Keratinocyte (primary cell): ENCODE data around the gene RFX2. TPM values are rescaled to one million over a fixed set of nuclear protein-coding genes. Genes with fewer than 3 reads are reported as not detected.

ENCODE experiments used
- DNase-seq: peaks from one replicate; pipeline ENCODE4 v3.0.0-alpha.2; 2011; ENCODE audit warnings: low read depth, missing footprints, low spot score
- FAIRE-seq: peaks from 2 replicates; lab custom pipeline; 2011; peaks lifted over from hg19 to GRCh38; lab: Jason Lieb, UNC
- H2AFZ ChIP-seq: 2 replicates; pipeline ENCODE4 v1.6.0; 2012; ENCODE audit warnings: low read length, control low read depth, inconsistent platforms; ENCODE audit not compliant: control insufficient read depth
- H3K27ac ChIP-seq: 2 replicates; pipeline ENCODE4 v1.5.1; 2011; ENCODE audit warnings: low read length; ENCODE audit not compliant: control insufficient read depth, insufficient read depth
- H3K27me3 ChIP-seq: 3 replicates; pipeline ENCODE4 v1.6.0; 2011; ENCODE audit warnings: low read length; ENCODE audit not compliant: control insufficient read depth, insufficient read depth; ENCODE audit errors: extremely low read depth
- H3K36me3 ChIP-seq, 2 experiments: 2 replicates in 1 of 2; 3 replicates in 1 of 2; pipeline ENCODE4 v1.5.1; 2011; ENCODE audit warnings: low read length in 2 of 2, mild to moderate bottlenecking in 1 of 2; ENCODE audit not compliant: control insufficient read depth in 2 of 2, insufficient read depth in 2 of 2; ENCODE audit errors: extremely low read depth in 1 of 2
- H3K4me1 ChIP-seq: 3 replicates; pipeline ENCODE4 v1.5.1; 2011; ENCODE audit warnings: low read length; ENCODE audit not compliant: control insufficient read depth, insufficient read depth; ENCODE audit errors: extremely low read depth
- H3K4me2 ChIP-seq: 3 replicates; pipeline ENCODE4 v1.6.0; 2011; ENCODE audit warnings: low read depth, low read length; ENCODE audit not compliant: control insufficient read depth, insufficient read depth; ENCODE audit errors: extremely low read depth
- H3K4me3 ChIP-seq, 3 experiments: fragments of 200-600 bp in 1 of 3; sonication (generic) in 1 of 3; 2 replicates in 2 of 3; 3 replicates in 1 of 3; pipeline ENCODE4 v1.5.1; 2011 to 2016; ENCODE audit warnings: low read length in 3 of 3, mild to moderate bottlenecking in 3 of 3, control low read depth in 2 of 3, inconsistent platforms in 1 of 3, low read depth in 1 of 3, mixed read lengths in 1 of 3, mixed run types in 1 of 3, moderate library complexity in 1 of 3; ENCODE audit not compliant: control insufficient read depth in 2 of 3, insufficient read depth in 2 of 3; ENCODE audit errors: extremely low read depth in 1 of 3
- H3K79me2 ChIP-seq: 2 replicates; pipeline ENCODE4 v1.6.0; 2012; ENCODE audit warnings: low read length; ENCODE audit not compliant: control insufficient read depth, insufficient read depth
- H3K9ac ChIP-seq: 3 replicates; pipeline ENCODE4 v1.6.0; 2011; ENCODE audit warnings: low read length; ENCODE audit not compliant: control insufficient read depth, insufficient read depth; ENCODE audit errors: extremely low read depth
- H3K9me1 ChIP-seq: 3 replicates; pipeline ENCODE4 v1.6.0; 2011; ENCODE audit warnings: low read length; ENCODE audit not compliant: control insufficient read depth, insufficient read depth; ENCODE audit errors: extremely low read depth
- H3K9me3 ChIP-seq: 2 replicates; pipeline ENCODE4 v1.5.1; 2012; ENCODE audit warnings: low read depth, low read length; ENCODE audit not compliant: control insufficient read depth
- H4K20me1 ChIP-seq: 3 replicates; pipeline ENCODE4 v1.6.0; 2011; ENCODE audit warnings: low read length; ENCODE audit not compliant: control insufficient read depth, insufficient read depth; ENCODE audit errors: extremely low read depth
- EZH2 ChIP-seq: IDR thresholded peaks from one replicate; pipeline ENCODE4 v1.6.1; 2012; ENCODE audit warnings: inconsistent platforms, mild to moderate bottlenecking, low read length, moderate library complexity
- dilution Hi-C: fragments of 300-500 bp; cut with MboI; formaldehyde crosslinking; loops from one replicate; pipeline ENCODE4 v1.7.0; 2020; ENCODE audit warnings: low sequenced_read_pairs; ENCODE audit not compliant: extremely low pct_ligation_motif_present
- polyA plus RNA-seq, 5 experiments: library from polyadenylated mRNA; depleted of rRNA in 3 of 5; stranded (reverse) in 3 of 5; stranded (forward) in 1 of 5; unstranded in 1 of 5; fragments of >200 nt; gene quantifications; 1 replicate in 1 of 5; 2 replicates in 3 of 5; 3 replicates in 1 of 5; pipeline versions ENCODE4 v1.2.1 to v1.2.3, GENCODE V29; 2011 to 2012; ENCODE audit warnings: missing spikeins in 2 of 5, low read depth in 1 of 5, low replicate concordance in 1 of 5
- TF ChIP-seq, protein P1 (sequence below), 3 experiments: IDR thresholded peaks in 1 of 3; conservative IDR thresholded peaks in 1 of 3; optimal IDR thresholded peaks in 1 of 3; 2 replicates in 2 of 3; 3 replicates in 1 of 3; pipeline versions ENCODE3 to v1.5.1; 2011; ENCODE audit warnings: low read length in 3 of 3, mild to moderate bottlenecking in 3 of 3, moderate library complexity in 2 of 3, control low read depth in 1 of 3, inconsistent platforms in 1 of 3; ENCODE audit not compliant: insufficient read depth in 2 of 3; ENCODE audit errors: extremely low read depth in 1 of 3

Gene RFX2
- polyA plus RNA-seq, 1 donor (not counting 4 experiments of a cell fraction or from before 2014, with no cell fraction given): 5.8 TPM

DNA sequence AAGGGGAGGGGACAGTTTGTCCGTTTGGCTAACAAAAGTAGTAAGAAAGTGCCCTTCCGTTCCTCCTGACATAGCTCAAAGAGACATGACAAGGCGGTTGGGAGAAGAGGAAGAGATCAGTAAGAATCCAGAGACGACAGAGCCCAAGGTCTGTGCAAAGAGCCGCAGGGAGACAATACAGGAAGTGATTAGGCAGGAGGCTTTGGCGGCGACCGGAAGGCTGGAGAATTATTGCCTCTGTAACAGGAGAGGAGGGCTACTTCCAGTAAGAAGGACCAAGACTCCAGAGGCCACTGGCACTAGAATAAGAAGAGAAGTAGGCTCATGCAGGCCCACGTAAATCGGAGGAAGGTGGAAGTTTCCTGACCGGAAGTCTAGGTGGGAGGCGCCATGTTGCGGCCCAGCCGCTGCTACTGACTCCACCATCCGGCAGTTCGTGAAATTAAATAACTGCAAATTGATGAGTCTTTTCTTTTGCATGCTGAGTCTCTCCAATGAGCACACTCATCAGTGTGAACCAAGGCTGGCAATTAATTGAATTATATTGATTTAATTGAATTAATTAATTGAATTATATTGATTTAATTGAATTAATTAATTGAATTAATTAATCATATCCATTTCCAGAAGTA, 9.9 kb downstream of the RFX2 start:
- no peaks in the 10 kb centered on the region for H3K27me3 ChIP-seq
- H3K9me3 ChIP-seq: no peaks in the 10 kb centered on the region
- H3K4me3 ChIP-seq: no peak overlapping the region
- H3K36me3 ChIP-seq: peaks cover 0 to 7% of the 10 kb centered on the region in 2 experiments
- H3K4me1 ChIP-seq: peaks cover 68% of the 10 kb centered on the region
- peak; percentile 29 for FAIRE-seq
- H3K4me2 ChIP-seq: peak overlapping the region; percentile 12
- no peaks in the 10 kb centered on the region for H4K20me1 ChIP-seq
- dilution Hi-C loops: no loop called here
- no peak for DNase-seq
- peaks cover 46% of the 10 kb centered on the region for H3K79me2 ChIP-seq
- H3K9ac ChIP-seq: no peak overlapping the region
- TF ChIP-seq, protein P1, sequence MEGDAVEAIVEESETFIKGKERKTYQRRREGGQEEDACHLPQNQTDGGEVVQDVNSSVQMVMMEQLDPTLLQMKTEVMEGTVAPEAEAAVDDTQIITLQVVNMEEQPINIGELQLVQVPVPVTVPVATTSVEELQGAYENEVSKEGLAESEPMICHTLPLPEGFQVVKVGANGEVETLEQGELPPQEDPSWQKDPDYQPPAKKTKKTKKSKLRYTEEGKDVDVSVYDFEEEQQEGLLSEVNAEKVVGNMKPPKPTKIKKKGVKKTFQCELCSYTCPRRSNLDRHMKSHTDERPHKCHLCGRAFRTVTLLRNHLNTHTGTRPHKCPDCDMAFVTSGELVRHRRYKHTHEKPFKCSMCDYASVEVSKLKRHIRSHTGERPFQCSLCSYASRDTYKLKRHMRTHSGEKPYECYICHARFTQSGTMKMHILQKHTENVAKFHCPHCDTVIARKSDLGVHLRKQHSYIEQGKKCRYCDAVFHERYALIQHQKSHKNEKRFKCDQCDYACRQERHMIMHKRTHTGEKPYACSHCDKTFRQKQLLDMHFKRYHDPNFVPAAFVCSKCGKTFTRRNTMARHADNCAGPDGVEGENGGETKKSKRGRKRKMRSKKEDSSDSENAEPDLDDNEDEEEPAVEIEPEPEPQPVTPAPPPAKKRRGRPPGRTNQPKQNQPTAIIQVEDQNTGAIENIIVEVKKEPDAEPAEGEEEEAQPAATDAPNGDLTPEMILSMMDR (optimal IDR thresholded peaks at IDR 0.05 in 1 of 3, IDR thresholded peaks at IDR 0.05 in 1 of 3, conservative IDR thresholded peaks at IDR 0.05 in 1 of 3; ENCODE audit: extremely low read depth in 1 of 3, insufficient read depth in 2 of 3, low read length in 3 of 3): no peak
- TF ChIP-seq EZH2: no peak
- H3K9me1 ChIP-seq: no peaks in the 10 kb centered on the region
- peak overlapping the region; percentile 28 for H2AFZ ChIP-seq
- no peak overlapping the region for H3K27ac ChIP-seq

DNA sequence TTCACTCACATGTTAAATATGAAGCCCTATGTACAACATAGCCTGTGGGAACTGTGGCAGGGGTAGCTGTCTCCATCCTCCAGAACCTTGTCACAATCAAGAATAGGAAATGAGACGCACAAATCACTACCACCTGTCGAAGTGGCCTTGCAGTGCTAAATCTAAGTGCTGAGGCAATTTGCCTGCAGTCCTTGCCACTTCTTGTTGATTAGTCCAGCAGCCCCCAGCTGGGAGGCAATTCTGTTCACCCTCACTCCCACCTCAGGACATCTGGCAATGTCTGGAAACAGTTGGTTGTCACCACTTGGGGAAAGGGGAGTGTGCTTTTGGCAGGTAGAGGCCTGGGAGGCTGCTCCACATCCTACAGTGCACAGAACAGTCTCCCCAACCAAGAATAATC, 10.7 kb downstream of the RFX2 start:
- H3K27me3 ChIP-seq: no peaks in the 10 kb centered on the region
- FAIRE-seq (no peak), DNase-seq (no peak)
- no peak overlapping the region for H2AFZ ChIP-seq
- peaks cover 61% of the 10 kb centered on the region for H3K4me1 ChIP-seq
- no peak overlapping the region for H3K27ac ChIP-seq
- peaks cover 0 to 5% of the 10 kb centered on the region in 2 experiments for H3K36me3 ChIP-seq
- no peaks in the 10 kb centered on the region for H3K9me3 ChIP-seq
- H3K79me2 ChIP-seq: peaks cover 44% of the 10 kb centered on the region
- H3K9ac ChIP-seq: no peak overlapping the region
- dilution Hi-C loops: no loop called here
- no peaks in the 10 kb centered on the region for H3K9me1 ChIP-seq
- H3K4me2 ChIP-seq: peak overlapping the region; percentile 11
- TF ChIP-seq, protein P1 (optimal IDR thresholded peaks at IDR 0.05 in 1 of 3, IDR thresholded peaks at IDR 0.05 in 1 of 3, conservative IDR thresholded peaks at IDR 0.05 in 1 of 3; ENCODE audit: extremely low read depth in 1 of 3, insufficient read depth in 2 of 3, low read length in 3 of 3): no peak
- no peak for TF ChIP-seq EZH2
- no peaks in the 10 kb centered on the region for H4K20me1 ChIP-seq
- H3K4me3 ChIP-seq: no peak overlapping the region
